HCT116 (cell line): Measurements from ENCODE around the gene ISX. TPM values are rescaled to one million over a fixed set of nuclear protein-coding genes. Genes with fewer than 3 reads are reported as not detected.

ENCODE experiments used
- ATAC-seq: fragments of 200-7000 bp; cut with Tn5 transposase; 2 replicates; pipeline ENCODE4 v1.9.1; 2020; ENCODE audit warnings: mild to moderate bottlenecking, moderate library complexity
- BruUV-seq: library from RNA; stranded (reverse); fragments of 400-500 nt; replicated peaks from 2 replicates; lab custom pipeline; 2021; lab: Mats Ljungman, UMichigan
- CTCF ChIA-PET: fragments of 300-600 bp; sonication (Branson Sonifier 250); formaldehyde crosslinking; loops from one replicate; lab custom pipeline; 2021; ENCODE audit warnings: antibody characterized with exemption; lab: Charles Lee
- POLR2A ChIA-PET: fragments of 300-600, 350-600 bp; sonication (Branson Sonifier 250); formaldehyde crosslinking; loops from one replicate; lab custom pipeline; 2021; ENCODE audit warnings: antibody characterized with exemption; lab: Charles Lee
- RAD21 ChIA-PET, 2 experiments: fragments of 300-600 bp; sonication (Branson Sonifier 250); formaldehyde crosslinking; loops; one replicate each; lab custom pipeline; 2023; ENCODE audit warnings: low total read pairs in 2 of 2; ENCODE audit not compliant: uncharacterized antibody in 2 of 2, unreplicated experiment in 2 of 2, low non-redundant PET in 1 of 2; lab: Charles Lee
- DNase-seq: peaks from one replicate; pipeline ENCODE4 v3.0.0-alpha.2; 2010; ENCODE audit warnings: low read depth, low spot score
- H2AFZ ChIP-seq: fragments of 200-600 bp; shearing (Covaris generic), sonication (generic); 2 replicates; pipeline ENCODE4 v1.6.1; 2017; ENCODE audit warnings: low read depth, mixed run types, mixed read lengths, antibody characterized with exemption, low read length; ENCODE audit not compliant: poor library complexity, severe bottlenecking
- H3K27ac ChIP-seq: 2 replicates; pipeline ENCODE4 v1.5.1; 2012; ENCODE audit warnings: low read depth, low read length
- H3K27me3 ChIP-seq: fragments of 200-600 bp; sonication (generic); 2 replicates; pipeline ENCODE4 v1.6.1; 2016; ENCODE audit warnings: mixed run types, low read length, mixed read lengths; ENCODE audit not compliant: insufficient read depth
- H3K36me3 ChIP-seq, 2 experiments: fragments of 200-500 bp in 1 of 2; fragments of 200-600 bp in 1 of 2; sonication (Bioruptor generic) in 1 of 2; sonication (generic) in 1 of 2; 2 replicates each; pipeline versions ENCODE4 v1.5.1 to v1.6.1; 2014 to 2016; ENCODE audit warnings: low read length in 2 of 2, inconsistent platforms in 1 of 2, mixed read lengths in 1 of 2, mixed run types in 1 of 2; ENCODE audit not compliant: insufficient read depth in 2 of 2, control insufficient read depth in 1 of 2
- H3K4me1 ChIP-seq, 2 experiments: fragments of 200-600 bp in 1 of 2; sonication (generic) in 1 of 2; 2 replicates each; pipeline versions ENCODE4 v1.5.1 to v1.6.1; 2012 to 2017; ENCODE audit warnings: low read length in 2 of 2, inconsistent platforms in 1 of 2, mild to moderate bottlenecking in 1 of 2, mixed read lengths in 1 of 2, mixed run types in 1 of 2, moderate library complexity in 1 of 2; ENCODE audit not compliant: insufficient read depth in 2 of 2, control insufficient read depth in 1 of 2
- H3K4me2 ChIP-seq: fragments of 200-600 bp; sonication (generic); 2 replicates; pipeline ENCODE4 v1.6.1; 2017; ENCODE audit warnings: mixed run types, low read length, mixed read lengths
- H3K4me3 ChIP-seq, 2 experiments: fragments of 200-600 bp in 1 of 2; sonication (generic) in 1 of 2; replicated peaks in 1 of 2; 2 replicates each; pipeline ENCODE4 v1.5.1; 2011 to 2016; ENCODE audit warnings: low read length in 2 of 2, control low read depth in 1 of 2, low read depth in 1 of 2, mild to moderate bottlenecking in 1 of 2, mixed read lengths in 1 of 2, mixed run types in 1 of 2
- H3K79me2 ChIP-seq: fragments of 200-600 bp; sonication (generic); 2 replicates; pipeline ENCODE4 v1.6.1; 2017; ENCODE audit warnings: mild to moderate bottlenecking, mixed run types, low read length, moderate library complexity, mixed read lengths; ENCODE audit not compliant: insufficient read depth
- H3K9ac ChIP-seq: fragments of 200-600 bp; sonication (generic); 2 replicates; pipeline ENCODE4 v1.6.1; 2016; ENCODE audit warnings: low read length, mixed read lengths
- H3K9me2 ChIP-seq: fragments of 200-600 bp; sonication (generic), shearing (Covaris generic); 2 replicates; pipeline ENCODE4 v1.6.1; 2017; ENCODE audit warnings: mixed run types, mild to moderate bottlenecking, moderate library complexity; ENCODE audit not compliant: insufficient read depth
- H3K9me3 ChIP-seq, 2 experiments: fragments of 200-500 bp in 1 of 2; fragments of 200-600 bp in 1 of 2; sonication (Bioruptor generic) in 1 of 2; sonication (generic) in 1 of 2; 2 replicates each; pipeline ENCODE4 v1.6.1; 2014 to 2017; ENCODE audit warnings: low read length in 2 of 2, mixed read lengths in 2 of 2, inconsistent platforms in 1 of 2, low read depth in 1 of 2, mild to moderate bottlenecking in 1 of 2, mixed run types in 1 of 2, moderate library complexity in 1 of 2; ENCODE audit not compliant: control insufficient read depth in 1 of 2, insufficient read depth in 1 of 2
- H4K20me1 ChIP-seq: fragments of 200-600 bp; sonication (generic), shearing (Covaris generic); 2 replicates; pipeline ENCODE4 v1.6.1; 2017; ENCODE audit warnings: mixed run types, mild to moderate bottlenecking, moderate library complexity; ENCODE audit not compliant: insufficient read depth
- CBX3 ChIP-seq: IDR thresholded peaks from 2 replicates; pipeline ENCODE4 v1.6.1; 2012; ENCODE audit warnings: low read depth
- CEBPB ChIP-seq: IDR thresholded peaks from 2 replicates; pipeline ENCODE4 v1.6.1; 2012; ENCODE audit warnings: low read depth
- ELF1 ChIP-seq: IDR thresholded peaks from 2 replicates; pipeline ENCODE4 v1.6.1; 2012; ENCODE audit warnings: low read depth, borderline replicate concordance
- EZH2 ChIP-seq: fragments of 200-600 bp; sonication (generic); IDR thresholded peaks from 2 replicates; pipeline ENCODE4 v1.6.1; 2017; ENCODE audit warnings: antibody characterized with exemption, mixed run types
- EZH2phosphoT487 ChIP-seq: fragments of 200-600 bp; IDR thresholded peaks from 2 replicates; pipeline ENCODE4 v1.6.1; 2018; ENCODE audit warnings: antibody characterized with exemption, borderline replicate concordance
- FOSL1 ChIP-seq: IDR thresholded peaks from 2 replicates; pipeline ENCODE4 v1.6.1; 2012; ENCODE audit warnings: low read depth
- JUND ChIP-seq: IDR thresholded peaks from 2 replicates; pipeline ENCODE4 v1.6.1; 2012
- POLR2A ChIP-seq: IDR thresholded peaks from 2 replicates; pipeline ENCODE4 v1.7.0; 2011; ENCODE audit warnings: borderline replicate concordance; ENCODE audit not compliant: insufficient read depth, insufficient read length; ENCODE audit errors: extremely low read depth
- POLR2AphosphoS5 ChIP-seq: IDR thresholded peaks from 2 replicates; pipeline ENCODE4 v1.6.1; 2011; ENCODE audit warnings: mild to moderate bottlenecking, low read depth, low read length, moderate library complexity
- RAD21 ChIP-seq: IDR thresholded peaks from 2 replicates; pipeline ENCODE4 v1.6.1; 2012; ENCODE audit warnings: low read depth, mild to moderate bottlenecking
- SIN3A ChIP-seq: IDR thresholded peaks from 2 replicates; pipeline ENCODE4 v1.6.1; 2012; ENCODE audit warnings: low read depth
- SP1 ChIP-seq: IDR thresholded peaks from 2 replicates; pipeline ENCODE4 v1.6.1; 2012; ENCODE audit warnings: low read depth
- SRF ChIP-seq: IDR thresholded peaks from 2 replicates; pipeline ENCODE4 v1.6.1; 2012; ENCODE audit warnings: low read depth
- ZFX ChIP-seq: fragments of 450-650 bp; IDR thresholded peaks from 2 replicates; pipeline ENCODE4 v1.6.1; 2017
- ZNF274 ChIP-seq: fragments of 200-500 bp; sonication (Bioruptor generic); IDR thresholded peaks from 2 replicates; pipeline ENCODE4 v1.6.1; 2014; ENCODE audit warnings: mild to moderate bottlenecking, low read depth, low read length, inconsistent platforms
- intact Hi-C: fragments of 100-400 bp; cut with micrococcal nuclease; formaldehyde crosslinking; loops from 2 replicates; pipeline ENCODE4 v1.10.0; 2022
- total RNA-seq: library from RNA; stranded (reverse); gene quantifications from one replicate; pipeline ENCODE4 v1.2.1, GENCODE V29; 2021; ENCODE audit not compliant: unreplicated experiment
- TF ChIP-seq, protein P1 (sequence below): IDR thresholded peaks from 2 replicates; pipeline ENCODE4 v1.6.1; 2012
- TF ChIP-seq, protein P2 (sequence below): IDR thresholded peaks from 2 replicates; pipeline ENCODE4 v1.6.1; 2012
- TF ChIP-seq, protein P3 (sequence below): IDR thresholded peaks from 2 replicates; pipeline ENCODE4 v1.6.1; 2011; ENCODE audit warnings: mild to moderate bottlenecking, low read length, moderate library complexity; ENCODE audit not compliant: insufficient replicate concordance; ENCODE audit errors: extremely low read depth
- TF ChIP-seq, protein P4 (sequence below): IDR thresholded peaks from 2 replicates; pipeline ENCODE4 v1.6.1; 2012; ENCODE audit warnings: low read depth
- TF ChIP-seq, protein P5 (sequence below), 3 experiments: fragments of 200-600 bp in 1 of 3; sonication (generic) in 1 of 3; IDR thresholded peaks in 2 of 3; conservative IDR thresholded peaks in 1 of 3; 2 replicates each; pipeline ENCODE4 v1.5.1; 2012 to 2017; ENCODE audit warnings: low read depth in 2 of 3, low read length in 2 of 3, antibody characterized with exemption in 1 of 3, borderline replicate concordance in 1 of 3, control low read depth in 1 of 3, mild to moderate bottlenecking in 1 of 3, mixed read lengths in 1 of 3, mixed run types in 1 of 3, moderate library complexity in 1 of 3; ENCODE audit not compliant: insufficient read depth in 1 of 3

Gene ISX
- total RNA-seq, 1 experiment from 2014 or later: not detected

DNA sequence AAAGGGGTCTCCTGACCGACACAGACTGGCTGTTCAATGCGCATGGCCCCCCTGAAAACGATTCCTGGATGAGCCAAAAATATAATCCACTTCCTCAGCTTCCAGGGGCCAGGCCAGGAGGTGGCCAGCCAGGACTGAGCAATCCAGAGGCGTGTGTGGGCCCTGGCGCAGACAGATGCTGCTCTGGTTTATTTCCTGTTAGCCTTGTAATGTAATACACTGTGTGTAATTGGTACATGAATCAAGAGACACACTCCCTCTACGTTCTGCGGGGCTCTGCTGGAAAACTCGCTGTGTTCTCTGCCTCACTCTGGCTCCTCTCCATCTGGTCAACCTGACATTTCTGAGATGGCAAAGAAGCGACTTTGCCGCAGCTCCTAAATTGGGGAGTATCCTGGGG, 26.3 kb upstream of the ISX start:
- Histone ChIP-seq H3K36me3 (no peaks in the 10 kb centered on the region), H3K79me2 (no peaks in the 10 kb centered on the region), H3K4me3 (no peak overlapping the region), H3K27ac (no peak overlapping the region), H4K20me1 (no peaks in the 10 kb centered on the region), H3K4me1 (no peaks in the 10 kb centered on the region), H3K9me3 (no peaks in the 10 kb centered on the region), H3K9me2 (no peaks in the 10 kb centered on the region), H3K27me3 (no peaks in the 10 kb centered on the region), H3K4me2 (no peak overlapping the region), H2AFZ (no peak overlapping the region), H3K9ac (no peak overlapping the region)
- ChIA-PET CTCF (no interaction called here), POLR2A (no interaction called here), RAD21 (no interaction called here)
- TF ChIP-seq EZH2 (no peak), ELF1 (no peak), CBX3 (no peak), SP1 (no peak), FOSL1 (no peak), EZH2phosphoT487 (no peak), POLR2AphosphoS5 (no peak), RAD21 (no peak), ZNF274 (no peak), SIN3A (no peak), POLR2A (no peak), SRF (no peak), JUND (no peak), CEBPB (no peak), ZFX (no peak)
- TF ChIP-seq, protein P1, sequence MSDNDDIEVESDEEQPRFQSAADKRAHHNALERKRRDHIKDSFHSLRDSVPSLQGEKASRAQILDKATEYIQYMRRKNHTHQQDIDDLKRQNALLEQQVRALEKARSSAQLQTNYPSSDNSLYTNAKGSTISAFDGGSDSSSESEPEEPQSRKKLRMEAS: no peak
- TF ChIP-seq, protein P2, sequence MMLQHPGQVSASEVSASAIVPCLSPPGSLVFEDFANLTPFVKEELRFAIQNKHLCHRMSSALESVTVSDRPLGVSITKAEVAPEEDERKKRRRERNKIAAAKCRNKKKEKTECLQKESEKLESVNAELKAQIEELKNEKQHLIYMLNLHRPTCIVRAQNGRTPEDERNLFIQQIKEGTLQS: no peak
- TF ChIP-seq, protein P3, sequence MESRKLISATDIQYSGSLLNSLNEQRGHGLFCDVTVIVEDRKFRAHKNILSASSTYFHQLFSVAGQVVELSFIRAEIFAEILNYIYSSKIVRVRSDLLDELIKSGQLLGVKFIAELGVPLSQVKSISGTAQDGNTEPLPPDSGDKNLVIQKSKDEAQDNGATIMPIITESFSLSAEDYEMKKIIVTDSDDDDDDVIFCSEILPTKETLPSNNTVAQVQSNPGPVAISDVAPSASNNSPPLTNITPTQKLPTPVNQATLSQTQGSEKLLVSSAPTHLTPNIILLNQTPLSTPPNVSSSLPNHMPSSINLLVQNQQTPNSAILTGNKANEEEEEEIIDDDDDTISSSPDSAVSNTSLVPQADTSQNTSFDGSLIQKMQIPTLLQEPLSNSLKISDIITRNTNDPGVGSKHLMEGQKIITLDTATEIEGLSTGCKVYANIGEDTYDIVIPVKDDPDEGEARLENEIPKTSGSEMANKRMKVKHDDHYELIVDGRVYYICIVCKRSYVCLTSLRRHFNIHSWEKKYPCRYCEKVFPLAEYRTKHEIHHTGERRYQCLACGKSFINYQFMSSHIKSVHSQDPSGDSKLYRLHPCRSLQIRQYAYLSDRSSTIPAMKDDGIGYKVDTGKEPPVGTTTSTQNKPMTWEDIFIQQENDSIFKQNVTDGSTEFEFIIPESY: no peak
- TF ChIP-seq, protein P4, sequence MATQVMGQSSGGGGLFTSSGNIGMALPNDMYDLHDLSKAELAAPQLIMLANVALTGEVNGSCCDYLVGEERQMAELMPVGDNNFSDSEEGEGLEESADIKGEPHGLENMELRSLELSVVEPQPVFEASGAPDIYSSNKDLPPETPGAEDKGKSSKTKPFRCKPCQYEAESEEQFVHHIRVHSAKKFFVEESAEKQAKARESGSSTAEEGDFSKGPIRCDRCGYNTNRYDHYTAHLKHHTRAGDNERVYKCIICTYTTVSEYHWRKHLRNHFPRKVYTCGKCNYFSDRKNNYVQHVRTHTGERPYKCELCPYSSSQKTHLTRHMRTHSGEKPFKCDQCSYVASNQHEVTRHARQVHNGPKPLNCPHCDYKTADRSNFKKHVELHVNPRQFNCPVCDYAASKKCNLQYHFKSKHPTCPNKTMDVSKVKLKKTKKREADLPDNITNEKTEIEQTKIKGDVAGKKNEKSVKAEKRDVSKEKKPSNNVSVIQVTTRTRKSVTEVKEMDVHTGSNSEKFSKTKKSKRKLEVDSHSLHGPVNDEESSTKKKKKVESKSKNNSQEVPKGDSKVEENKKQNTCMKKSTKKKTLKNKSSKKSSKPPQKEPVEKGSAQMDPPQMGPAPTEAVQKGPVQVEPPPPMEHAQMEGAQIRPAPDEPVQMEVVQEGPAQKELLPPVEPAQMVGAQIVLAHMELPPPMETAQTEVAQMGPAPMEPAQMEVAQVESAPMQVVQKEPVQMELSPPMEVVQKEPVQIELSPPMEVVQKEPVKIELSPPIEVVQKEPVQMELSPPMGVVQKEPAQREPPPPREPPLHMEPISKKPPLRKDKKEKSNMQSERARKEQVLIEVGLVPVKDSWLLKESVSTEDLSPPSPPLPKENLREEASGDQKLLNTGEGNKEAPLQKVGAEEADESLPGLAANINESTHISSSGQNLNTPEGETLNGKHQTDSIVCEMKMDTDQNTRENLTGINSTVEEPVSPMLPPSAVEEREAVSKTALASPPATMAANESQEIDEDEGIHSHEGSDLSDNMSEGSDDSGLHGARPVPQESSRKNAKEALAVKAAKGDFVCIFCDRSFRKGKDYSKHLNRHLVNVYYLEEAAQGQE: no peak
- TF ChIP-seq, protein P5, sequence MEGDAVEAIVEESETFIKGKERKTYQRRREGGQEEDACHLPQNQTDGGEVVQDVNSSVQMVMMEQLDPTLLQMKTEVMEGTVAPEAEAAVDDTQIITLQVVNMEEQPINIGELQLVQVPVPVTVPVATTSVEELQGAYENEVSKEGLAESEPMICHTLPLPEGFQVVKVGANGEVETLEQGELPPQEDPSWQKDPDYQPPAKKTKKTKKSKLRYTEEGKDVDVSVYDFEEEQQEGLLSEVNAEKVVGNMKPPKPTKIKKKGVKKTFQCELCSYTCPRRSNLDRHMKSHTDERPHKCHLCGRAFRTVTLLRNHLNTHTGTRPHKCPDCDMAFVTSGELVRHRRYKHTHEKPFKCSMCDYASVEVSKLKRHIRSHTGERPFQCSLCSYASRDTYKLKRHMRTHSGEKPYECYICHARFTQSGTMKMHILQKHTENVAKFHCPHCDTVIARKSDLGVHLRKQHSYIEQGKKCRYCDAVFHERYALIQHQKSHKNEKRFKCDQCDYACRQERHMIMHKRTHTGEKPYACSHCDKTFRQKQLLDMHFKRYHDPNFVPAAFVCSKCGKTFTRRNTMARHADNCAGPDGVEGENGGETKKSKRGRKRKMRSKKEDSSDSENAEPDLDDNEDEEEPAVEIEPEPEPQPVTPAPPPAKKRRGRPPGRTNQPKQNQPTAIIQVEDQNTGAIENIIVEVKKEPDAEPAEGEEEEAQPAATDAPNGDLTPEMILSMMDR (IDR thresholded peaks at IDR 0.05 in 2 of 3, conservative IDR thresholded peaks at IDR 0.05 in 1 of 3; ENCODE audit: borderline replicate concordance in 1 of 3, insufficient read depth in 1 of 3, low read depth in 2 of 3, low read length in 2 of 3): no peak
- DNase-seq: no peak
- ATAC-seq: no peak
- no TSS peak for BruUV-seq
- intact Hi-C loops: loop anchor here (10.0 kb wide), 1 partner anchor 195 kb away; no protein-coding TSS in a partner anchor
